HL-60 (cell line): Measurements from ENCODE around the gene SPTBN1.

ENCODE experiments used
- DNase-seq, 2 experiments: peaks; one replicate each; pipeline ENCODE4 v3.0.0-alpha.2; 2010 to 2020; ENCODE audit warnings: low read depth in 1 of 2, low spot score in 1 of 2
- H3K27ac ChIP-seq: fragments of 250-450 bp; sonication (Bioruptor Pico); replicated peaks from 2 replicates; pipeline ENCODE4 v1.5.1; 2020; ENCODE audit warnings: mild to moderate bottlenecking, moderate library complexity
- H3K27me3 ChIP-seq: fragments of 250-450 bp; sonication (Bioruptor Pico); 2 replicates; pipeline ENCODE4 v1.5.1; 2021; ENCODE audit warnings: mild to moderate bottlenecking, moderate library complexity; ENCODE audit not compliant: insufficient read depth, poor library complexity, severe bottlenecking
- H3K4me3 ChIP-seq: replicated peaks from 2 replicates; pipeline ENCODE4 v1.5.1; 2011; ENCODE audit warnings: mild to moderate bottlenecking, control low read depth, low read length; ENCODE audit not compliant: insufficient read depth
- GABPA ChIP-seq: IDR thresholded peaks from 2 replicates; pipeline ENCODE4 v1.6.1; 2012; ENCODE audit warnings: low read depth
- POLR2AphosphoS5 ChIP-seq: IDR thresholded peaks from 2 replicates; pipeline ENCODE4 v1.6.1; 2012; ENCODE audit warnings: low read depth
- SPI1 ChIP-seq: IDR thresholded peaks from 2 replicates; pipeline ENCODE4 v1.6.1; 2012; ENCODE audit warnings: low read depth, mild to moderate bottlenecking, borderline replicate concordance
- TF ChIP-seq, protein P1 (sequence below): IDR thresholded peaks from 2 replicates; pipeline ENCODE4 v1.6.1; 2012; ENCODE audit warnings: low read depth; ENCODE audit not compliant: insufficient replicate concordance
- TF ChIP-seq, protein P2 (sequence below): IDR thresholded peaks from one replicate; pipeline ENCODE4 v1.5.1; 2011; ENCODE audit warnings: low read length, control low read depth, inconsistent platforms; ENCODE audit not compliant: insufficient read depth

Gene SPTBN1

DNA sequence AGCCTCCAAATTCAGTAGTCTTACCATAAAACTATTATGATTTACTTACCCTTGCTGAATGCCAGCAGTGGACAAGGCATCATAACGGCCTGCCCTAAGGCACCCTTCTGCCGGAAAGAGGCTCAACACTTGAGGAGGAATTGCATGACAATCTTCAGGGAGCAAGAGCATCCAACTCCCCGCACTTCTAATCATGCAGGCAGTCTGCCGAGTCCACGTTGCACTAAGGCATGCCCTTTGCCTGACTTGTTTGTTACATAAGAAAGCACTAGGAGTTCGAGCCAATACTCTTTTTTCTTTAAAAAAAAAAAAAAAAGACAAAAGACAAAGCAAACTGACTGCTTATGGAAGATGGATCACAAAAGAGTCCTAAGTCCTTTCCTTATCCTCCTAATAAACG, 17.9 kb upstream of the SPTBN1 start:
- Histone ChIP-seq H3K27me3 (no peaks in the 10 kb centered on the region), H3K4me3 (no peak overlapping the region), H3K27ac (no peak overlapping the region)
- DNase-seq = no peak
- no peak for TF ChIP-seq SPI1
- TF ChIP-seq, protein P1, sequence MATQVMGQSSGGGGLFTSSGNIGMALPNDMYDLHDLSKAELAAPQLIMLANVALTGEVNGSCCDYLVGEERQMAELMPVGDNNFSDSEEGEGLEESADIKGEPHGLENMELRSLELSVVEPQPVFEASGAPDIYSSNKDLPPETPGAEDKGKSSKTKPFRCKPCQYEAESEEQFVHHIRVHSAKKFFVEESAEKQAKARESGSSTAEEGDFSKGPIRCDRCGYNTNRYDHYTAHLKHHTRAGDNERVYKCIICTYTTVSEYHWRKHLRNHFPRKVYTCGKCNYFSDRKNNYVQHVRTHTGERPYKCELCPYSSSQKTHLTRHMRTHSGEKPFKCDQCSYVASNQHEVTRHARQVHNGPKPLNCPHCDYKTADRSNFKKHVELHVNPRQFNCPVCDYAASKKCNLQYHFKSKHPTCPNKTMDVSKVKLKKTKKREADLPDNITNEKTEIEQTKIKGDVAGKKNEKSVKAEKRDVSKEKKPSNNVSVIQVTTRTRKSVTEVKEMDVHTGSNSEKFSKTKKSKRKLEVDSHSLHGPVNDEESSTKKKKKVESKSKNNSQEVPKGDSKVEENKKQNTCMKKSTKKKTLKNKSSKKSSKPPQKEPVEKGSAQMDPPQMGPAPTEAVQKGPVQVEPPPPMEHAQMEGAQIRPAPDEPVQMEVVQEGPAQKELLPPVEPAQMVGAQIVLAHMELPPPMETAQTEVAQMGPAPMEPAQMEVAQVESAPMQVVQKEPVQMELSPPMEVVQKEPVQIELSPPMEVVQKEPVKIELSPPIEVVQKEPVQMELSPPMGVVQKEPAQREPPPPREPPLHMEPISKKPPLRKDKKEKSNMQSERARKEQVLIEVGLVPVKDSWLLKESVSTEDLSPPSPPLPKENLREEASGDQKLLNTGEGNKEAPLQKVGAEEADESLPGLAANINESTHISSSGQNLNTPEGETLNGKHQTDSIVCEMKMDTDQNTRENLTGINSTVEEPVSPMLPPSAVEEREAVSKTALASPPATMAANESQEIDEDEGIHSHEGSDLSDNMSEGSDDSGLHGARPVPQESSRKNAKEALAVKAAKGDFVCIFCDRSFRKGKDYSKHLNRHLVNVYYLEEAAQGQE = no peak
- TF ChIP-seq, protein P2, sequence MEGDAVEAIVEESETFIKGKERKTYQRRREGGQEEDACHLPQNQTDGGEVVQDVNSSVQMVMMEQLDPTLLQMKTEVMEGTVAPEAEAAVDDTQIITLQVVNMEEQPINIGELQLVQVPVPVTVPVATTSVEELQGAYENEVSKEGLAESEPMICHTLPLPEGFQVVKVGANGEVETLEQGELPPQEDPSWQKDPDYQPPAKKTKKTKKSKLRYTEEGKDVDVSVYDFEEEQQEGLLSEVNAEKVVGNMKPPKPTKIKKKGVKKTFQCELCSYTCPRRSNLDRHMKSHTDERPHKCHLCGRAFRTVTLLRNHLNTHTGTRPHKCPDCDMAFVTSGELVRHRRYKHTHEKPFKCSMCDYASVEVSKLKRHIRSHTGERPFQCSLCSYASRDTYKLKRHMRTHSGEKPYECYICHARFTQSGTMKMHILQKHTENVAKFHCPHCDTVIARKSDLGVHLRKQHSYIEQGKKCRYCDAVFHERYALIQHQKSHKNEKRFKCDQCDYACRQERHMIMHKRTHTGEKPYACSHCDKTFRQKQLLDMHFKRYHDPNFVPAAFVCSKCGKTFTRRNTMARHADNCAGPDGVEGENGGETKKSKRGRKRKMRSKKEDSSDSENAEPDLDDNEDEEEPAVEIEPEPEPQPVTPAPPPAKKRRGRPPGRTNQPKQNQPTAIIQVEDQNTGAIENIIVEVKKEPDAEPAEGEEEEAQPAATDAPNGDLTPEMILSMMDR = no peak
- no peak for TF ChIP-seq GABPA
- TF ChIP-seq POLR2AphosphoS5 = no peak

DNA sequence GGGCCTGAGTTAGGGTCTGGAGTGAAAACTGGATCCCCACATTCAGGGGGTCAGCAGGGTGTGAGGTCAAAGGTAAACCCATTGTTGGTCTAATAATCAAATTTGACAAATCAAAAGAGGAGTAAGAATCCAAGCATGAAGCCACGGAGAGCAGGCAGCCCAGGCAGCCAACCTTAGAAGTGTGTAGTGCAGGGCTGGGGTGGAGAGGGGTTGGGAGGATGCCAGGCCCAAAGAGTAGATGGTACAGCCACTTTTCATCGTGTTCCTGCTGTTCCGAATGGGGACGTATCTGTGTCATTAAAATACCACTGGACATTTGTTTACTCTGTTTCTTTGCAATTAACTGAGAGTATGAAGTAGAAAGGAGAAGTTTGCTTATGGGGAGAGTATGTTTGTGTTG, 16.5 kb upstream of the SPTBN1 start:
- no peak for DNase-seq
- TF ChIP-seq SPI1 (no peak), POLR2AphosphoS5 (no peak), GABPA (no peak)
- TF ChIP-seq, protein P2 = no peak
- TF ChIP-seq, protein P1 = no peak
- Histone ChIP-seq H3K27me3 (no peaks in the 10 kb centered on the region), H3K27ac (no peak overlapping the region), H3K4me3 (no peak overlapping the region)

DNA sequence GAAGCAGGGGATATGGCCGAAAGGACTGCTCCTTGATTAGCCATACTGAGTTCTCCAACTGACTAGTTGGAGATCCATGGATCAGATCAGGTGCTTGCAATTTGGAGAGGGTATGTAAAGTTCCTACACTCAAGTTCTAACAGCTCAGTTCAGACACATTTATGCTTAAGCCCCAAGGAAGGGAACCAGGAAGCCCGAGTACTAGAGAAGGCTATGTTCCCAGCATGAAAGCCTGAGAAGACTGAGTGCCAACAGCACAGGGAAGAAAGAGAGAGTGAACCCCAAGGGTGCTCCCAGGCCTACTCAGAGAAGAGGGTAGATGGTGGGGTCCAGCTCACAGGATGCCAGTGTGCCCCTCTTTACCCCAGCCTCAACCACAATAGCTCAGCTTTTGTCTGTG, 16.1 kb upstream of the SPTBN1 start:
- no peak overlapping the region for H3K27ac ChIP-seq
- TF ChIP-seq POLR2AphosphoS5 = no peak
- no peak for TF ChIP-seq GABPA
- no peak for TF ChIP-seq SPI1
- TF ChIP-seq, protein P2 = no peak
- no peaks in the 10 kb centered on the region for H3K27me3 ChIP-seq
- no peak for DNase-seq
- no peak overlapping the region for H3K4me3 ChIP-seq

GRCh38 chr2:54444503-54444902, 11.6 kb upstream of the SPTBN1 start:
- no peak overlapping the region for H3K4me3 ChIP-seq
- no peak for TF ChIP-seq POLR2AphosphoS5
- TF ChIP-seq, protein P1 = no peak
- TF ChIP-seq GABPA = no peak
- TF ChIP-seq SPI1 = no peak
- no peak for DNase-seq
- no peak overlapping the region for H3K27ac ChIP-seq
- H3K27me3 ChIP-seq = no peaks in the 10 kb centered on the region
